Activated T-cell treated with anti-CD3 and anti-CD28 coated beads, Interleukin-2, amount 50 U/mL, for 24 hours (primary cell): ENCODE measurements around the gene KRT36.

Experiments
- DNase-seq: peaks from one replicate; pipeline ENCODE4 v3.0.0-alpha.2; 2020
- H3K27ac Mint-ChIP-seq: 2 replicates; pipeline ENCODE4 v1.8.0; 2020; ENCODE audit warnings: mild to moderate bottlenecking, mixed read lengths
- H3K27me3 Mint-ChIP-seq: 2 replicates; pipeline ENCODE4 v1.8.0; 2020; ENCODE audit warnings: mixed read lengths
- H3K36me3 Mint-ChIP-seq: 2 replicates; pipeline ENCODE4 v1.8.0; 2020; ENCODE audit warnings: low read depth, mixed read lengths
- H3K4me1 Mint-ChIP-seq: 2 replicates; pipeline ENCODE4 v1.8.0; 2020; ENCODE audit warnings: low read depth, mixed read lengths
- H3K4me3 Mint-ChIP-seq: 2 replicates; pipeline ENCODE4 v1.8.0; 2020; ENCODE audit warnings: mild to moderate bottlenecking, moderate library complexity, mixed read lengths
- H3K9me3 Mint-ChIP-seq: 2 replicates; pipeline ENCODE4 v1.8.0; 2020; ENCODE audit warnings: mixed read lengths

The KRT36 gene

GRCh38 chr17:41528959-41529353 is 39.2 kb upstream of the KRT36 start:
- no peaks in the 10 kb centered on the region for H3K36me3 Mint-ChIP-seq
- H3K27me3 Mint-ChIP-seq = peaks cover 77% of the 10 kb centered on the region
- H3K27ac Mint-ChIP-seq = no peak overlapping the region
- H3K9me3 Mint-ChIP-seq = no peaks in the 10 kb centered on the region
- H3K4me1 Mint-ChIP-seq = peaks cover 11% of the 10 kb centered on the region
- no peak for DNase-seq
- H3K4me3 Mint-ChIP-seq = no peak overlapping the region

GRCh38 chr17:41527063-41528023 is 37.6 kb upstream of the KRT36 start:
- H3K9me3 Mint-ChIP-seq = no peaks in the 10 kb centered on the region
- no peak overlapping the region for H3K27ac Mint-ChIP-seq
- no peak for DNase-seq
- peaks cover 66% of the 10 kb centered on the region for H3K27me3 Mint-ChIP-seq
- H3K4me1 Mint-ChIP-seq = peaks cover 11% of the 10 kb centered on the region
- no peaks in the 10 kb centered on the region for H3K36me3 Mint-ChIP-seq
- H3K4me3 Mint-ChIP-seq = peak overlapping the region; percentile 23

DNA sequence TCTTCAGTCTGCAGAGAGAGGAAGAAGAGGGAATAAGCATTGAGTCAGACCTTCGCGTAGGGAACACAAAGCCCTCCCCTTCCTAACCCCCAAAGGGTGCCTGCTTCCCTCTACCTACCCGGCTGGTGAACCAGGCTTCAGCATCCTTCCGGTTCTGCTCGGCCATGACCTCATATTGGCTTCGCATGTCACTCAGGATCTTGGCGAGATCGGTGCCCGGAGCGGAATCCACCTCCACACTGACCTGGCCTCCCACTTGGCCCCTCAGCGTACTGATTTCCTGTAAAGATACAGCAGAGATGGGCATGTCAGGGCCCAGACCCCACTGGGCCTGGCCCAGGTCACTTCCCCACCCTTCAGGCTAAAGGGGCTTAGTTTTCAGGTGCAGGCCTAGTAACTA is 34.6 kb upstream of the KRT36 start:
- Mint-ChIP-seq H3K36me3 (no peaks in the 10 kb centered on the region), H3K9me3 (no peaks in the 10 kb centered on the region), H3K4me3 (no peak overlapping the region), H3K27ac (no peak overlapping the region), H3K4me1 (peaks cover 11% of the 10 kb centered on the region), H3K27me3 (peaks cover 38% of the 10 kb centered on the region)
- DNase-seq = no peak

- H3K4me1 Mint-ChIP-seq = peaks cover 8% of the 10 kb centered on the region
- no peak overlapping the region for H3K27ac Mint-ChIP-seq
- no peaks in the 10 kb centered on the region for H3K9me3 Mint-ChIP-seq
- no peak for DNase-seq
- no peaks in the 10 kb centered on the region for H3K36me3 Mint-ChIP-seq
- no peak overlapping the region for H3K4me3 Mint-ChIP-seq
- peaks cover 33% of the 10 kb centered on the region for H3K27me3 Mint-ChIP-seq
Observed at GRCh38 chr17:41523787-41524186, 34.1 kb upstream of the KRT36 start.

- H3K36me3 Mint-ChIP-seq = no peaks in the 10 kb centered on the region
- H3K27me3 Mint-ChIP-seq = peaks cover 27% of the 10 kb centered on the region
- DNase-seq = no peak
- H3K27ac Mint-ChIP-seq = no peak overlapping the region
- no peaks in the 10 kb centered on the region for H3K9me3 Mint-ChIP-seq
- no peak overlapping the region for H3K4me3 Mint-ChIP-seq
- peaks cover 6% of the 10 kb centered on the region for H3K4me1 Mint-ChIP-seq
Observed at GRCh38 chr17:41523225-41523593, 33.5 kb upstream of the KRT36 start.

DNA sequence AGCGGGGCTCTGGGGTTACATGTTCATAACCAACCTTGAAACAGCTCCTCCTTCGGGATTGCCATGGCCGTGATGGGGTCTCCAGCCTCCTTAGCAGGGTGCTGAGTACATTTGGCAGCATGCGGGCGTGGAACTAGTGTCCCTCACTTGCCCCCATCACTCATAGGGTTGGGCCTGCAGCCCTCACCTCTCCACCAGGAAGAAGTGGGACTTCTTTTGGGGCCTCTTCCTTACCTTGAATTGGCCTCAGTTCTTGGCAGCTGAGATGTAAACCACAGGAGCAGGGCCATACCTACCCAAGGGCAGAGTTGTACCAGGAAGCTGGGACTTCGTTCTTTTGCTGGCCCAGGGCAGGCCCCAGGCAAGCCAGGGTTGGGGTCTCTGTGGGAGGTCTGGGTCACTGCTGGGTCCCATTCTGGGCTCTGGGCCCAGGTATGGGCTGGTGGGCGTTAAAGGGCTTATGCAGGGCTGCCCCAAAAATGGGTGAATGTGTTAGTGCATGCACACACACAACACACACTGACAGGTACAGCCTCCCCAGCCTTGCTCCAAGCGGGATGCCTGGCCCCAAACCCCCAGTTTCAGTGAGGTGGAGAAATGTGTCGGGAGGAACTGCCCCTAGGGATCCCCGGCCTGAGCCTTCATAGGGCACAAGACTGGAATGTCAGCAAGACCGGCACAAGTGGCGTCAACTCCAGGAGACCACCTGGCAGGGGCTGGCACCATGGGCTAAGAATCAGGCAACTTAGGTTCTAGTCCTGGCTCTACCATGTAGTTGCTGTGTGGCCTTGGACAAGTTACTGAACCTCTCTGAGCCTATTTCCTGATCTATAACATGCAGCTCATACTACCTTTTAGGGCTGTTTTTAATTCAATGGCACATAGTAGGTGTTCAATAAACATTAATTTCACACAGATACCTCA is 32.9 kb upstream of the KRT36 start:
- Mint-ChIP-seq H3K27me3 (peaks cover 21% of the 10 kb centered on the region), H3K36me3 (no peaks in the 10 kb centered on the region), H3K27ac (no peak overlapping the region), H3K4me3 (no peak overlapping the region), H3K9me3 (no peaks in the 10 kb centered on the region), H3K4me1 (peaks cover 4% of the 10 kb centered on the region)
- no peak for DNase-seq

GRCh38 chr17:41521574-41522261 is 32.0 kb upstream of the KRT36 start:
- no peak for DNase-seq
- H3K27ac Mint-ChIP-seq = no peak overlapping the region
- H3K9me3 Mint-ChIP-seq = no peaks in the 10 kb centered on the region
- H3K4me1 Mint-ChIP-seq = no peaks in the 10 kb centered on the region
- no peak overlapping the region for H3K4me3 Mint-ChIP-seq
- H3K27me3 Mint-ChIP-seq = peaks cover 12% of the 10 kb centered on the region
- no peaks in the 10 kb centered on the region for H3K36me3 Mint-ChIP-seq

GRCh38 chr17:41520821-41521521 is 31.3 kb upstream of the KRT36 start:
- H3K9me3 Mint-ChIP-seq = no peaks in the 10 kb centered on the region

GRCh38 chr17:41519501-41520224 is 30.0 kb upstream of the KRT36 start:
- H3K4me1 Mint-ChIP-seq = no peaks in the 10 kb centered on the region
- H3K27ac Mint-ChIP-seq = no peak overlapping the region
- no peak for DNase-seq
- no peaks in the 10 kb centered on the region for H3K36me3 Mint-ChIP-seq
- peaks cover 2% of the 10 kb centered on the region for H3K27me3 Mint-ChIP-seq
- H3K9me3 Mint-ChIP-seq = no peaks in the 10 kb centered on the region
- H3K4me3 Mint-ChIP-seq = no peak overlapping the region

More at GRCh38 chr17:41520821-41521521, 31.3 kb upstream of the KRT36 start:
- peaks cover 6% of the 10 kb centered on the region for H3K27me3 Mint-ChIP-seq
- DNase-seq = no peak
- H3K36me3 Mint-ChIP-seq = no peaks in the 10 kb centered on the region
- H3K4me3 Mint-ChIP-seq = no peak overlapping the region
- no peaks in the 10 kb centered on the region for H3K4me1 Mint-ChIP-seq
- no peak overlapping the region for H3K27ac Mint-ChIP-seq

DNA sequence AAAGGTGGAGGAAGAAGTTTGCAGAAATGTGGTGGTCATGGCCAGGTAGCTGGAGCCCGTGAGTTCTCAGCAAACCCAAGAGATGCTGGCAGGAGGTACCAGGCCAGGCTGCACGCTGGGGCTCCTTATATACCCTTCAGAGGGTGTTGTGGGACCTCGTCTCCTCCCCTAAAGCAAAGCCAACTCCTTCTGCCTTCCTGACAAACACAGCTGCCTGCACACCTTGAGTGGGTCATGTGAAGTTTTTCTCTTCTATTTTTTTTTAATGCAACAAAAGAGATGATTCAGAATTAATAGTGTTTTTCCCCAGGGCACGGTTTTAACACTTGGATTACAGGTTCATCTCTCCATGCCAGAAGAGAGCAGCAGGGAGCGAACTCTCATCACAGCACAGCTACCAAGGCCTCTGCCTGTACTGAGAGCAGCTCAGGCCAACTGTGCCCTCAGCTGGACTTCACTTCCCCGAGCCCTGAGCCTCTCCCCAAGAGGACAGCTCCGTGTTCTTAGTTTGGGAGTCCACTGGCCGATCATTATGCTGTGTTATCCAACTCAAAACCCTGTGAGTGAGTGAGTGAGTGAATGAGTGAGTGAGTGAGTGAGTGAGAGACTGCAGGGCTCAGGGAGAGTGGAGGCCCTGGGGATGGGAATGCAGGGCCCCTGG is 29.2 kb upstream of the KRT36 start, which contains the start of gene KRT15:
Gene KRT15 (minus strand): TSS at position 102 of the 661 bp plus-strand sequence. CDS start 63 bp downstream, at position 39.
- no peaks in the 10 kb centered on the region for H3K27me3 Mint-ChIP-seq

DNA sequence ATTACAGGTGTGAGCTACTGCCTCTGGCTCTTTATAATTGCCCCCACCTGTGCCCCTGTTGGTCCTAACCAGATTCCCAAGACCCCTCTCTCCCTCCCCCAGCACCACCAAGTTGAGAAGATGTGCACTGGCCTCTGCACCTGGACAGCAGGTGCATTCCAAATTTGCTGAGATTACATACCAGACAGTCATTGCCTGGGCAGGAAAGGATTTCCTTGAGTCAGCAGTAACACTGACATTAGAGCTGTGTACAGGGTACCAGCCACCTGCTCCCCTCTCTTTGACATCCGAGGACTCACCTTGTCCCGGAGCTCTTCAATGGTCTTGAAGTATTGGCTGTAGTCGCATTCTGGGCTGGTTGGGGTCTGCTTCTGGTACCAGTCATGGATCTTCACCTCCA is 28.3 kb upstream of the KRT36 start:
- Mint-ChIP-seq H3K4me3 (no peak overlapping the region), H3K36me3 (no peaks in the 10 kb centered on the region), H3K27me3 (no peaks in the 10 kb centered on the region), H3K4me1 (no peaks in the 10 kb centered on the region), H3K27ac (no peak overlapping the region), H3K9me3 (no peaks in the 10 kb centered on the region)
- DNase-seq = no peak

More for the DNA sequence above, 29.2 kb upstream of the KRT36 start, which contains the start of gene KRT15:
- H3K36me3 Mint-ChIP-seq = no peaks in the 10 kb centered on the region
- no peak for DNase-seq
- H3K9me3 Mint-ChIP-seq = no peaks in the 10 kb centered on the region
- H3K4me3 Mint-ChIP-seq = no peak within 1 kb of the TSS
- no peak within 1 kb of the TSS for H3K27ac Mint-ChIP-seq
- no peaks in the 10 kb centered on the region for H3K4me1 Mint-ChIP-seq

GRCh38 chr17:41516830-41517283 is 27.1 kb upstream of the KRT36 start:
- Mint-ChIP-seq H3K36me3 (no peaks in the 10 kb centered on the region), H3K9me3 (no peaks in the 10 kb centered on the region), H3K4me3 (no peak overlapping the region), H3K27me3 (no peaks in the 10 kb centered on the region), H3K27ac (no peak overlapping the region), H3K4me1 (no peaks in the 10 kb centered on the region)
- DNase-seq = no peak
